ENCODE data around the gene KHSRP. TPM values are rescaled to one million over a fixed set of nuclear protein-coding genes. Genes with fewer than 3 reads are reported as not detected.

Gene KHSRP
- total RNA-seq, 1 donor from 2014 or later = 55.8 TPM

- Histone ChIP-seq H3K4me3 (ENCODE audit: low read depth, low read length) (no peak overlapping the region), H3K36me3 (ENCODE audit: control insufficient read depth, insufficient read depth, low read length) (peaks cover 10% of the 10 kb centered on the region), H3K27me3 (ENCODE audit: control insufficient read depth, insufficient read depth, low read length) (no peaks in the 10 kb centered on the region)
- DNase-seq (ENCODE audit: low read depth) = no peak
- FAIRE-seq = no peak
- TF ChIP-seq CTCF (IDR thresholded peaks at IDR 0.05; ENCODE audit: insufficient read depth, low read length, severe bottlenecking) = no peak
These were observed 42.1 kb upstream of the KHSRP start for GRCh38 chr19:6466526-6467248.

- no peak for DNase-seq (ENCODE audit: low read depth)
- Histone ChIP-seq H3K36me3 (ENCODE audit: control insufficient read depth, insufficient read depth, low read length) (peaks cover 10% of the 10 kb centered on the region), H3K27me3 (ENCODE audit: control insufficient read depth, insufficient read depth, low read length) (no peaks in the 10 kb centered on the region), H3K4me3 (ENCODE audit: low read depth, low read length) (no peak overlapping the region)
- FAIRE-seq = peak; percentile 7
- no peak for TF ChIP-seq CTCF (IDR thresholded peaks at IDR 0.05; ENCODE audit: insufficient read depth, low read length, severe bottlenecking)
These were observed 41.1 kb upstream of the KHSRP start for GRCh38 chr19:6465663-6466062.

GRCh38 chr19:6465006-6465405 is 40.4 kb upstream of the KHSRP start:
- Histone ChIP-seq H3K36me3 (ENCODE audit: control insufficient read depth, insufficient read depth, low read length) (peaks cover 10% of the 10 kb centered on the region), H3K4me3 (ENCODE audit: low read depth, low read length) (peak overlapping the region; percentile 96), H3K27me3 (ENCODE audit: control insufficient read depth, insufficient read depth, low read length) (no peaks in the 10 kb centered on the region)
- FAIRE-seq (no peak), DNase-seq (ENCODE audit: low read depth) (no peak)
- no peak for TF ChIP-seq CTCF (IDR thresholded peaks at IDR 0.05; ENCODE audit: insufficient read depth, low read length, severe bottlenecking)

GRCh38 chr19:6464070-6464873 is 39.7 kb upstream of the KHSRP start, which contains the start of gene CRB3:
TSS of gene CRB3 (plus strand) at chr19:6464271. CDS start at chr19:6464702, 431 bp downstream.
- H3K27me3 ChIP-seq (ENCODE audit: control insufficient read depth, insufficient read depth, low read length) = no peaks in the 10 kb centered on the region
- TF ChIP-seq CTCF (IDR thresholded peaks at IDR 0.05; ENCODE audit: insufficient read depth, low read length, severe bottlenecking) = no peak
- no peak for FAIRE-seq
- peak within 1 kb of the TSS; percentile 96 for H3K4me3 ChIP-seq (ENCODE audit: low read depth, low read length)
- H3K36me3 ChIP-seq (ENCODE audit: control insufficient read depth, insufficient read depth, low read length) = peaks cover 10% of the 10 kb centered on the region
- DNase-seq (ENCODE audit: low read depth) = peak; percentile 64

- FAIRE-seq (no peak), DNase-seq (ENCODE audit: low read depth) (peak; percentile 90)
- TF ChIP-seq CTCF (IDR thresholded peaks at IDR 0.05; ENCODE audit: insufficient read depth, low read length, severe bottlenecking) = peak; percentile 66
- Histone ChIP-seq H3K36me3 (ENCODE audit: control insufficient read depth, insufficient read depth, low read length) (no peaks in the 10 kb centered on the region), H3K4me3 (ENCODE audit: low read depth, low read length) (peak overlapping the region; percentile 72), H3K27me3 (ENCODE audit: control insufficient read depth, insufficient read depth, low read length) (no peaks in the 10 kb centered on the region)
These were observed 35.7 kb upstream of the KHSRP start for GRCh38 chr19:6460099-6460884.
